Osteoblast (primary cell): ENCODE measurements around the gene PLCB4. TPM values are rescaled to one million over a fixed set of nuclear protein-coding genes. Genes with fewer than 3 reads are reported as not detected.

ENCODE experiments used
- DNase-seq: peaks from one replicate; pipeline ENCODE4 v3.0.0; 2011; ENCODE audit warnings: low spot score, mixed read lengths; ENCODE audit not compliant: insufficient read length; ENCODE audit errors: missing footprints
- H2AFZ ChIP-seq: 2 replicates; pipeline ENCODE4 v1.6.0; 2011; ENCODE audit warnings: mild to moderate bottlenecking, low read length
- H3K27ac ChIP-seq: 2 replicates; pipeline ENCODE4 v1.5.1; 2011; ENCODE audit warnings: mild to moderate bottlenecking, low read depth, low read length, moderate library complexity
- H3K27me3 ChIP-seq: 2 replicates; pipeline ENCODE4 v1.6.0; 2012; ENCODE audit warnings: mild to moderate bottlenecking, control low read depth, inconsistent platforms, low read length, moderate library complexity; ENCODE audit not compliant: insufficient read depth
- H3K36me3 ChIP-seq: 2 replicates; pipeline ENCODE4 v1.5.1; 2011; ENCODE audit warnings: mild to moderate bottlenecking, low read length, control low read depth, moderate library complexity; ENCODE audit not compliant: insufficient read depth
- H3K4me1 ChIP-seq: 2 replicates; pipeline ENCODE4 v1.5.1; 2011; ENCODE audit warnings: mild to moderate bottlenecking, low read length, control low read depth, moderate library complexity; ENCODE audit not compliant: insufficient read depth
- H3K4me2 ChIP-seq: 2 replicates; pipeline ENCODE4 v1.6.0; 2011; ENCODE audit warnings: mild to moderate bottlenecking, low read length; ENCODE audit not compliant: insufficient read depth
- H3K4me3 ChIP-seq: fragments of 200-600 bp; sonication (generic); 3 replicates; pipeline ENCODE4 v1.5.1; 2012; ENCODE audit warnings: mild to moderate bottlenecking, low read length, inconsistent platforms; ENCODE audit not compliant: insufficient read depth
- H3K79me2 ChIP-seq: 2 replicates; pipeline ENCODE4 v1.6.0; 2012; ENCODE audit warnings: mild to moderate bottlenecking, low read length, control low read depth, inconsistent platforms; ENCODE audit not compliant: insufficient read depth
- H3K9me3 ChIP-seq: 2 replicates; pipeline ENCODE4 v1.5.1; 2011; ENCODE audit warnings: low read depth, low read length, control low read depth
- H4K20me1 ChIP-seq: 2 replicates; pipeline ENCODE4 v1.6.0; 2012; ENCODE audit warnings: mild to moderate bottlenecking, low read length, control low read depth; ENCODE audit not compliant: insufficient read depth
- total RNA-seq: library from RNA; depleted of rRNA; stranded (reverse); fragments of >200 nt; gene quantifications from 2 replicates; pipeline ENCODE4 v1.2.3, GENCODE V29; 2012
- TF ChIP-seq, protein P1 (sequence below): IDR thresholded peaks from 2 replicates; pipeline ENCODE4 v1.5.1; 2011; ENCODE audit warnings: mild to moderate bottlenecking, low read depth, low read length, moderate library complexity; ENCODE audit errors: extremely low read depth

PLCB4 gene
- total RNA-seq, 1 donor: 13.0 TPM

DNA sequence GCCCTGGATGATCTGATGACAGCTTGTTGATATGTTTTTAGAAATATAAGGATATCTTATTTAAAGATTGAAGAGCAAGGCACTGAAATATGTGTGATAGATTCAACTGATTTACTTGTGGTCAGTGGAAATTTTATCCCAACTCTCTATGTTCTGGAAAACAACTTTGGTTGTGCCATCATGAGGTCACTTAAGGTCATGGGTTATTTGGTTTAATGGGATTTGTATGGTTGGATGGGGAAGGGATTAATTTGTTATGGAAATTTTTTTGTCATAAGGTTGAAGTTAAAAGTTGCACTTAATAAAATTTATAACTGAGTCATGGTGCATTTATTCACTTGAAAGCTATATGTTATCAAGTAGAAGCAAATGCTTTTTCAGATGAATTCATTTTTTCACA, 231.2 kb downstream of the PLCB4 start:
- Histone ChIP-seq H3K4me3 (no peak overlapping the region), H4K20me1 (no peaks in the 10 kb centered on the region), H3K79me2 (peaks cover 2% of the 10 kb centered on the region), H3K4me1 (no peaks in the 10 kb centered on the region), H2AFZ (no peak overlapping the region), H3K4me2 (no peak overlapping the region), H3K27ac (no peak overlapping the region), H3K27me3 (no peaks in the 10 kb centered on the region), H3K9me3 (no peaks in the 10 kb centered on the region), H3K36me3 (no peaks in the 10 kb centered on the region)
- TF ChIP-seq, protein P1, sequence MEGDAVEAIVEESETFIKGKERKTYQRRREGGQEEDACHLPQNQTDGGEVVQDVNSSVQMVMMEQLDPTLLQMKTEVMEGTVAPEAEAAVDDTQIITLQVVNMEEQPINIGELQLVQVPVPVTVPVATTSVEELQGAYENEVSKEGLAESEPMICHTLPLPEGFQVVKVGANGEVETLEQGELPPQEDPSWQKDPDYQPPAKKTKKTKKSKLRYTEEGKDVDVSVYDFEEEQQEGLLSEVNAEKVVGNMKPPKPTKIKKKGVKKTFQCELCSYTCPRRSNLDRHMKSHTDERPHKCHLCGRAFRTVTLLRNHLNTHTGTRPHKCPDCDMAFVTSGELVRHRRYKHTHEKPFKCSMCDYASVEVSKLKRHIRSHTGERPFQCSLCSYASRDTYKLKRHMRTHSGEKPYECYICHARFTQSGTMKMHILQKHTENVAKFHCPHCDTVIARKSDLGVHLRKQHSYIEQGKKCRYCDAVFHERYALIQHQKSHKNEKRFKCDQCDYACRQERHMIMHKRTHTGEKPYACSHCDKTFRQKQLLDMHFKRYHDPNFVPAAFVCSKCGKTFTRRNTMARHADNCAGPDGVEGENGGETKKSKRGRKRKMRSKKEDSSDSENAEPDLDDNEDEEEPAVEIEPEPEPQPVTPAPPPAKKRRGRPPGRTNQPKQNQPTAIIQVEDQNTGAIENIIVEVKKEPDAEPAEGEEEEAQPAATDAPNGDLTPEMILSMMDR: no peak
- no peak for DNase-seq

DNA sequence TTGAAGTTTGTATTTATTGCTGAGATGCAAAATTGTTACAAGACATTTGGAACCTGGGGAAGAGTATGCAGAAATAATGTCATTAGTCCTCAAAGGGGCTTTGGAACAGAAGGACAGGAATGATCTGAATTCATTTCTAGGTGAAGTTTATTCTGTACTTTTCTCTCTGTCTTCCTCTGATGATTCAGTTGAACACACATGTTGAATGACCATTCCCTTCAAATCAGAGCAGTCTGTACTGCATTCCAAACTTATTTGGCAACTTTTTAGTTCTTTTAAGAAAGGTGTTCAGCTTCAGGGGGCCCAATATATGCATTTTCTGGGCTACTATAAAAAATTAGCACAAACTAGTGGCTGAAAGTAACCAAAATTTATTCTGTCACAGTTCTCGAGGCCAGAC, 231.6 kb downstream of the PLCB4 start:
- Histone ChIP-seq H3K9me3 (no peaks in the 10 kb centered on the region), H2AFZ (no peak overlapping the region), H4K20me1 (no peaks in the 10 kb centered on the region), H3K27ac (no peak overlapping the region), H3K79me2 (peaks cover 2% of the 10 kb centered on the region), H3K4me1 (no peaks in the 10 kb centered on the region), H3K36me3 (no peaks in the 10 kb centered on the region), H3K4me3 (no peak overlapping the region), H3K4me2 (no peak overlapping the region), H3K27me3 (no peaks in the 10 kb centered on the region)
- TF ChIP-seq, protein P1: no peak
- DNase-seq: no peak

DNA sequence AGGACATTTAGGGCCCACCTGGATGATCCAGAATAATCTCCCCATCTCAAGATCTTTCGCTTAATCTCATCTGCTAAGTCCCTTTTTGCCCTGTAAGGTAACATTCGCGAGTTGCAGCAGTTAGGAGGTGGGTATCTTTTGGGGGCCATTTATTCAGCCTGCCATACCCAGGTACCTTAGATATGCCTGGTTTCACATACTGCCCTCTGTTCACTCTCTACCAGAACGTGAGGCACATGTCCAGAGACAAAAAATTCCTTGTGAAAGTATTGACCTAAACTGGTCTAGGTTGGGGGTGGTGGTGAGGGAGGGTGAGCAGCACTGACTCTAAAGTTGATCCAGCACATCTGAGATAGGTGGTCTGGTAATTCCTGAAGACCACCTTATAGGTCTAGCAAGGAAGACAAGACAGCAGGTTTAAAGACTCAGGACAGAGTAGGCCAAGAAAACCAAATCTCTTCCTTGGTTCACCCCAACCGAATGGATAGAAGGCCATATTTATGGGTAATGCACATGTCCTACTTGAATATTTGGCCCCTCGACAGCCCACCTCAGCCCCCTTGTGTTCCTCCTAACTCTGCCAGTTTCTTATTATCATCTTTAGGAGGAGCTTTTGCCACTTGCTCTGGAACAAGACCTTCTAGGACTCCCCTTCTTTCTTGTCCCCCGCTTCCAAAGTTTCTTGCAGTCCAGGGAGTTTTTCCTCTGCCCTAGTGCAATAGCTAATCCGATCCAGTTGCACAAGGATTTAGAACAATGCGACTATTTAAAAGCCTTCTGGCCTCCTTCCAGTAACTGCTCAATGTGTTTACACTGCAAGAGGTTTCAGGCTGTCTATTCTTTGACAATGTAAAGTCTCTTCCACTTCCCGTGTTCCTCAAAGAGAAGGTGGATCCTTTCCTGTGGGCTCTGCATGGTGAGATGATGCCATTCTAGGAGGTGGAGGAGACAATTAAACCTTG, 232.5 kb downstream of the PLCB4 start:
- Histone ChIP-seq H2AFZ (no peak overlapping the region), H3K4me3 (no peak overlapping the region), H3K27me3 (no peaks in the 10 kb centered on the region), H3K4me1 (no peaks in the 10 kb centered on the region), H3K79me2 (peaks cover 5% of the 10 kb centered on the region), H3K27ac (no peak overlapping the region), H3K4me2 (no peak overlapping the region), H4K20me1 (no peaks in the 10 kb centered on the region), H3K36me3 (no peaks in the 10 kb centered on the region), H3K9me3 (no peaks in the 10 kb centered on the region)
- TF ChIP-seq, protein P1: no peak
- peak; percentile 74 for DNase-seq

DNA sequence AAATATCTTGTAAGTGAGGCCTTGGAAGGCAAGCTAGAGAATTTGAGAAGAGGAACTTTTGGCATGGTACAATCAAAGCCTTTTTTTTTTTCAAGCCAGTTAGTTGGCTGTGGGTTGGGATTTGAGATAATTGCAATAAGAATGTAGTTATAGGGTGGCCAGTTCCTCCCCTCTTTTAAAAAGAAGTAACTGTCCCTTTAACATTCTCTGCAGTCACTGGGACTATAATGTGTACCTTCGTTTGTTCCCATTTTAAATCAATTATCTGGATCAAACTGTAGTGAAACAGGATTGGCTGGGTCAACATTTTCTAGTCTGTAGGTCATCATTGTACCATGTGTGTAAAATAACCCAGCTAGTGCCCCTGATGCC, 233.2 kb downstream of the PLCB4 start:
- no peak overlapping the region for H3K4me3 ChIP-seq
- no peaks in the 10 kb centered on the region for H3K9me3 ChIP-seq
- no peak overlapping the region for H3K27ac ChIP-seq
- no peak overlapping the region for H2AFZ ChIP-seq
- H3K4me2 ChIP-seq: no peak overlapping the region
- H3K27me3 ChIP-seq: no peaks in the 10 kb centered on the region
- H3K4me1 ChIP-seq: peaks cover 6% of the 10 kb centered on the region
- TF ChIP-seq, protein P1: no peak
- no peaks in the 10 kb centered on the region for H4K20me1 ChIP-seq
- no peak for DNase-seq
- no peaks in the 10 kb centered on the region for H3K36me3 ChIP-seq
- H3K79me2 ChIP-seq: peaks cover 5% of the 10 kb centered on the region
